HG03520 (cell line): ENCODE measurements around the gene SULT4A1.

Source experiments
- ATAC-seq: cut with Tn5 transposase; IDR thresholded peaks from one replicate; pipeline ENCODE4 v1.9.1; 2021; ENCODE audit warnings: mild to moderate bottlenecking, moderate library complexity; ENCODE audit not compliant: unreplicated experiment

Gene SULT4A1

DNA sequence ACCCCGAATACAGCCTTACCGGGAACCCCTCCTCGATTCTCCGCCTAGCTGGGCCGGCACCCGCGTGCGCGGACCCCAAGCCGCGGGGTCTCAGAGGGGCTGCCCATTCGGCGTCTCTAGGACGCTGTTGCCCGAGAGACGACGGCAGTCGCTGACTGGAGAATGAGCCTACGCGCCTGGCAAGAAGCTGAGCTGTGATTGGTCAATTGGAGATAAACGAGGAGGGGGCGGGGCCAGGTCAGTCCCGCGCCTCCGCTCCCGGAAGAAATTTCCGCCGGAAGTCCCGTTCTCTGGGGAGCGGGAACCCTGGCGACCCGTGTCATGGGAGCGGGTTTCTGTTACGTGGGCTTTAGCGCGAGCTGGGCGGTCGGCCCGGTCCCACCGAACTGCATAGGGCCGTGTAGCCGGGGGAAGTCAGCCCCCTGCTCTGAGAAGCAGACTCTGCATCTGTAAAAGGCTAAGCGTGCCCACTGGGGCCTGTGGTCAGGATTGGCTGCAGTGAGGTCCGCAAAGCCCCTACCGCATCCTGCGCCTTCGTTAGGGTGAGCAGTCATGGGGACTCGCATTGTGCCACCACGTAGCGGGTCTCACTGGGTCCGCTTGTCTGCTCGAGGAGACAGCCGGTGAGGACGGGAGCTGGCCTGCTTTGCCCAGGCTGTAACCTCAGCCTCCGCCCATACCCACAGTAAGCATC is 50.0 kb downstream of the SULT4A1 start, which contains the start of gene EFCAB6:
TSS of gene EFCAB6 (minus strand) at position 157 of the 694 bp plus-strand sequence. CDS start 29,987 bp downstream, outside the sequence.
- peak; percentile 86 for ATAC-seq

DNA sequence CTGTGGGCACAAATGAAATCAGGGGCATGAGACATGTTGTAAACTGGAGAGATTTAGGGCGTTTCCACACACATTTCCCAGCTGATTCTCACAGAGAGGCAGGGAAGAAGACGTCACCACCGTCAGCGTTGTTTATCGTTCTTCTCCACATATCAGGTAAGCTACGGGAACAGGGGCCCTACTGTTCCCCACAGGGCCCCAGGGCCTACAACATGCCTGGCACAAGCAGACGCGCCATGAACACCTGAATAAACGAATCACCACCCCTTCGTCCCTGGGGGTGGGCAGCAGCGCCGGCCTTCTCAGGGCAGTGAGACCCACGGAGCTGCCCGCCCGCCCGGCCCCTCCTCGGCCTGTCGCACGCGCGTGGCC is 50.5 kb downstream of the SULT4A1 start:
- peak; percentile 11 for ATAC-seq

DNA sequence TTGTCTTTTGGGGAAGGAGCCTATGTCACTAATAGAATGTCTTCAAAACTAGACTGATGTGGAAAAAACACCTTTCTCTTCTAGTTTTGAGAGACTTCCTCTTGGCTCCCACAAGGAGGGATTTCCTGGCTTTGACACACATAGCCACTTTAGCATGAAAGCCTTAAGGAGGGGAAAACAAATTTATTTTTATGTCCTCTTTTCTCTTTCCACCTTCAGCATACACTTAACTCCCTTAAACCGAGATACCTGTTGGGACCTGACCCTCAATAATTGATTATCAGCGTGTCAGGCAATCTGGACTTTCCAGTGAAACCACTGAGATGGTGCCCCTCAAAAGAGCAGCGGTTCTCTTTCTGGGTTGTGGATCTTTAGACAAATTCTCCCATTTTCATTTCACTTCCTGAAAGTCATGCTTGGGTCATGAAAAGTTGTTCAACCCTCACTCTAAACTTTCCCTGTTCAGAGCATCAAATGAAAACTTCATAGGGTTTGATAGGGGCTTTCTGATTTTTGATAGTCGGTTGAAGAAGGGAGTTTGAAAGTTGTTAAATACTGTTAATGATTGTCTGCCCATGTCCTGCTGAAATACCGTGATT is 59.3 kb downstream of the SULT4A1 start:
- no peak for ATAC-seq

DNA sequence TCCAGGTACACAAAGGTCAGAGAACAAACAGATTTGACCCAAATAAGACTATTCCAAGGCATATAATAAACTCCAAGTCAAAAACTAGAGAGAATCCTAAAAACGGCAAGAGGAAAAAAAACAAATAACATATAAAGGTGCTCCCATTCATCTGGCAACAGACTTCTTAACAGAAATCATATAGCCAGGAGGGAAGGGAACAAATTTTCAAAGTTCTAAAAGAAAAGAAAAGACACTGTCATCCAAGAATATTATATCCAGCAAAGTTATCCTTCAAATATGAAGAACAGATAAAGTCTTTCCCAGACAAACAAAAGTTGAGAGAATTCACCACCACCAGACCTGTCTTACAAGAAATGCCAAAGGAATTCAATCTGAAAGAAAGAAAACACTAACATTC is 61.3 kb downstream of the SULT4A1 start:
- ATAC-seq: no peak

DNA sequence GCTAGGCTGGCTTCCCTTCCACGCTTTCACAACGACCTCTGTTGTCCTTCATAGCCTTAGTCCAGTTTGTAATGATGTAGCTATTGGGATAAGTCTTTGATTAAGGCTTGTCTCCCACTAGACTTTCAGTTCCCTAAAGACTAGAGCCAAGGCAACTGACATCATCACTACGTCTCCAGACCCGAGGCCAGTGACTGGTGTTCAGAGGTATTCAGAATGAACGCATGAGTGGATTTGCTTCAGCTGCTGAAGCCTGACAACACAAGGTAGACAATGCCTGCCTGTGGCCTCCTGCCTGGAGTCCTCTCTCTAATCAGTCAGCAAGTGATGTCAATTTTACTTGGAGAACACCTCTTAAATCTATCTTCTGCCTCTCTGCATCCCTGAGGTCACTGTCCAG is 63.8 kb downstream of the SULT4A1 start:
- ATAC-seq: peak; percentile 61

DNA sequence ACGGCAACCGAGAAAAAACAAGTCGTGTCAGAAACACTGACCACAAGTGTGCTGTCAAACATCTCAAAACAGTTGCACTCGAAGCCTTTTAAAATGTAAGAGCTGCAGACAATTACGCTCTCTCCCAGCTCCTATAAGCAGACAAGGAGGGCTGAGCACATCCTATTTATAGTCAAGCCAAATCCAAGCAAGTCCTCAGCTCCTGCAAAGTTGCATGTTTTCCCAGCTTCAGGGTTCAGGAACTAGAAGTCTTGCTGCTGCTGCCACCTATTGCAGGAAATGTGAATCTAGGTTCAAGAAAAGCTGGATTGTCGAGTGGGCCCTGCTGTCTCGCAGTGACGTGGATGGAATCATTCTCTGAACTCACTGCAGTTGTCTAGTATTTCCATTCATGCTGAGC is 65.7 kb downstream of the SULT4A1 start:
- no peak for ATAC-seq

DNA sequence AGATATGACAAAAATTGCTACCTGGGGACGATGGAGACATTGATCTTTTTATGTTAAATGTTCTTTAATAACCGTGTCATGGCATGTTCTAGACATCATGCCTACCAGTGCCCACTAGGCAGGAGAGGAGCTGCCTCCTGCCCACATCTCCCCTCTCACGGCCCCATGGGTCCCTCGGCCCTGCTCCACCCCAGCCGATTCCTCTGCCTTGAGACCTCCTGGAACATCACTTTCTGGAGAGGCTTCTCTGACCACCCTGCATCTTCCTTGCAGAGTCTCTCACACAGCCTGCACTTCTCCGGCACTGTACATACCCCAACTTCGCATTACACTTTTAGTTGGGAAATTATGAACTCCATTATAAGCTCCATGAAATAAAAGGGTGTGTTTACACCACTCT is 67.0 kb downstream of the SULT4A1 start:
- no peak for ATAC-seq

DNA sequence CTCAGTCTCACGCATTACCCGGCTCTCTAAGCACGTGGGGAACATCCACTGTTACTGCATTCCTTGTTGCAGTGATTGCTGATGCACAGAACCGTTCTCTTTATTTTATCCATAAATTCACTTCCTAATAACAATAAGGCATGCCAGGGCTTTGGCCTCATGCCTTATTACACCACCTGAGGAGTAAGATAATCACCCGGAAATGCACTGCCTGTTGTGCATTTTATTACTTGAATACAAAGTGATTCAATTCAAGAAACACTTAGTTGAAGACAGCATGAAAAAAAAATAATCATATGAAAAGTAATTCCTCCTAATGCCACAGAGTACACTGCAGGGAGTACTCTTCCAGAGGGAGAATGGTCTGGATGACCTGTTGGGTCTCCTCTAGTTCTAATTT is 69.4 kb downstream of the SULT4A1 start:
- no peak for ATAC-seq

DNA sequence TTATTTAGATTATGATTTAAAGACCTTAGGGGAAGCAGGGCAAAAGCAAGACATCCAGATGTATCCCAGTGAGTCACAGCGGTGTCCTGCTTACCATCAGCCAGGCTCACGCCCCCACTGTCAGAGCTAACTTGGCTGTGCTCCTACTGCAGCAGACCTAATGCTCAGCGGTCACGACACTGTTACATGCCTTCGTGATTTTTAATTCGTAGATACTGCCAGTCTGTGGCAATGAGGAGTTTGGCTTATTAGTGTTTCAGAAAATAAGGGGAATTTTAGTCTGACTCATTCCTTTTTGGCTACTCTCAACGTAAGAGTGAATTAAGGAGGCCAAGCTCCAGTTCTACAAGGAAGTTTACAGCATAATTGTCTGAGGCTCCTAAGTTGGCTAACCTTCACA is 72.9 kb downstream of the SULT4A1 start:
- ATAC-seq: no peak

DNA sequence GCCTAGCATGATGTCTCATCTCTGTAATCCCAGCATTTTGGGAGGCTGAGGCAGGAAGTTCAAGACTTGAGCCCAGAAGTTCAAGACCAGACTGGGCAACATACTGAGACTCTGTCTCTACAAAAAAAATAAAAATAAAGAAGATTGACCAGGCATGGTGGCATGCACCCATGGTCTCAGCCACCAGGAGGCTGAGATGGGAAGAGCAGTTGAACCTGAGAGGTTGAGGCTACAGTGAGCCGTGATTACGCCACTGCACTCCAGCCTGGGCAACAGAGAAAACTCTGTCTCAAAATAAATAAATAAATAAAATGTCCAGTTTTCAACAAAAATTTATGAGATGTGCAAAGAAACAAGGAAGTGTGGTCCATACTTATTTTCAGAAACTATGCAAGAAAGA is 78.5 kb downstream of the SULT4A1 start:
- ATAC-seq: no peak

DNA sequence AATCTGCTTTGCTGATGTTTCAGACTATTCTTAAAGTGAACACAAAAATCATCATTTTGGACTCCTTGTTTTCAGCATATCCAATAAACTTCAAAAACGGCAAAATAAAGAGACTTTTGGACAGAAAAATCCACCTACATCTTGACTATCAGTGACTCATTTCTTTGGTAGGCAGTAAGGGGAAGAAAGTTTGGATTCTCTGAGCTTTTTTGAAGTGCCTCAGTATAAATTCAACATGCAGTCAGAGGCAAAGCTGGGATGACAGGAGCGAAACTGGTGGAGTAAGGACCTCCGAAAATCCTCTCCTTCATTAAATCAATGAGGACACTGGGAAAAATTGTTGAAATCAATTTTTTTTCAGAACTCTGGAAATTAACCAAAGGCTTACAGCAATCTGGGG is 79.9 kb downstream of the SULT4A1 start:
- ATAC-seq: no peak

DNA sequence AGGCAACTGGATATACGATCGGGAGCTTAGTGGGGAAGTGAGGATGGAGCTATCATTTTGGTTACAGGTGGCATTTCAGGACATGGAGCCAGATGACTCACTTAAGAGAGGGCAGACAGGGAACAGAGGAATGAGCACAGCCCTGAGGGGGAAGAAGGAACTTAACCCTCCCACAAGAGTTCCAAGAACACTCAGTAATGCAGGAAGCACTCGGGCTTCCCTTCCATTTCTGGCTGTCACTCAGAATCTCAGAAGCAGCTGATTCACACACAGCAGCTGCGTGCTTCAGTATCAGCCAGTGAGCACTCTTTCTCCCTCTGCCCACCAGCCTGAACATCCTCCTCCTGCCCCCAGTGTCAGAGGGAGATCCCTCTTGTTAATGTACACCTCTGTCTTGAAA is 85.0 kb downstream of the SULT4A1 start:
- no peak for ATAC-seq

DNA sequence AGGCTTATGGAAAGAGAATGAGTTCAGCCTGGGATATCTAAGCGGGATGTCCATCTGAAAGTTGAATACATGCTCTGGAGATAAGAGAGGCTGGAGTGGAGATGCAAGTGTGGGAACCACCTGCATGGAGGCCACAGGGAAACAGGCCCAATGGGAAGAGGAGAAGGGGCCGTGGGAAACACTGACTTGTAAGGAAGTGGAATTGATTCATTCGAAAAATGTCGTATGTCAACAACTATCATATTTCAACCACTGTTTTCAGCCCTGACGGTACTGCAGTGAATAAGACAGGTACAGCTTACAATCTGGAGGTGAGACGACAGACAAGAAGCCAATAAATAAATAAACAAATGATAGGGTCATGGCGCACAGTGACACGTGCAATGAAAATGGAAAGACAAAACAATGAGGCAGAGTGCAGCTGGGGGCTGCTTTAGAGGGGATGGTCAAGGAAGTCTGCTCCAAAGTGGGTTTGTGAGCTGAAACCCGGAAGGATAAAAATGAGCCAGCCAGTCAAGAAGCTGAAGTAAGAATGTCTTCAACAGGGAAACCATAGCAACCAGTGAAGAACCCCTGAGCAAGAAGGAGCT is 86.1 kb downstream of the SULT4A1 start:
- ATAC-seq: no peak
